Measurements from ENCODE around the gene RDH13.
"Not testable (repeated sequence)": the region's sequence is repeated elsewhere in the genome, so short reads cannot be mapped to it uniquely, and the experiment has no call there.

The RDH13 gene

GRCh38 chr19:55015126-55015525 lies 47.8 kb downstream of the RDH13 start:
- DNase-seq (ENCODE audit: low read depth, low spot score), result no peak

GRCh38 chr19:55014714-55015113 lies 48.2 kb downstream of the RDH13 start:
- no peak for DNase-seq (ENCODE audit: low read depth, low spot score)

GRCh38 chr19:55013596-55013995 lies 49.4 kb downstream of the RDH13 start:
- no peak for DNase-seq (ENCODE audit: low read depth, low spot score)

GRCh38 chr19:55012306-55012705 lies 50.6 kb downstream of the RDH13 start:
- DNase-seq (ENCODE audit: low read depth, low spot score), result no peak

GRCh38 chr19:55010561-55010960 lies 52.4 kb downstream of the RDH13 start:
- not testable (repeated sequence) for DNase-seq (ENCODE audit: low read depth, low spot score)

GRCh38 chr19:55008781-55009180 lies 54.2 kb downstream of the RDH13 start:
- DNase-seq (ENCODE audit: low read depth, low spot score), result not testable (repeated sequence)

GRCh38 chr19:55008189-55008588 lies 54.8 kb downstream of the RDH13 start:
- not testable (repeated sequence) for DNase-seq (ENCODE audit: low read depth, low spot score)

GRCh38 chr19:55007537-55007936 lies 55.4 kb downstream of the RDH13 start:
- not testable (repeated sequence) for DNase-seq (ENCODE audit: low read depth, low spot score)

GRCh38 chr19:55006795-55007194 lies 56.2 kb downstream of the RDH13 start:
- not testable (repeated sequence) for DNase-seq (ENCODE audit: low read depth, low spot score)

- no peak for DNase-seq (ENCODE audit: low read depth, low spot score)
Observed at GRCh38 chr19:55005684-55006488, 57.1 kb downstream of the RDH13 start.

- no peak for DNase-seq (ENCODE audit: low read depth, low spot score)
Observed at GRCh38 chr19:55000761-55001160, 62.2 kb downstream of the RDH13 start.

- not testable (repeated sequence) for DNase-seq (ENCODE audit: low read depth, low spot score)
Observed at GRCh38 chr19:54998751-54999239, 64.2 kb downstream of the RDH13 start.

GRCh38 chr19:54995561-54995960 lies 67.4 kb downstream of the RDH13 start:
- DNase-seq (ENCODE audit: low read depth, low spot score), result no peak
